Urothelium cell line (cell line): ENCODE measurements around the gene UCK1.

Source experiments
- DNase-seq: peaks from one replicate; pipeline ENCODE4 v3.0.0; 2011; ENCODE audit warnings: low spot score, mixed read lengths
- FAIRE-seq: peaks from 2 replicates; lab custom pipeline; 2011; peaks lifted over from hg19 to GRCh38; lab: Jason Lieb, UNC

The UCK1 gene

DNA sequence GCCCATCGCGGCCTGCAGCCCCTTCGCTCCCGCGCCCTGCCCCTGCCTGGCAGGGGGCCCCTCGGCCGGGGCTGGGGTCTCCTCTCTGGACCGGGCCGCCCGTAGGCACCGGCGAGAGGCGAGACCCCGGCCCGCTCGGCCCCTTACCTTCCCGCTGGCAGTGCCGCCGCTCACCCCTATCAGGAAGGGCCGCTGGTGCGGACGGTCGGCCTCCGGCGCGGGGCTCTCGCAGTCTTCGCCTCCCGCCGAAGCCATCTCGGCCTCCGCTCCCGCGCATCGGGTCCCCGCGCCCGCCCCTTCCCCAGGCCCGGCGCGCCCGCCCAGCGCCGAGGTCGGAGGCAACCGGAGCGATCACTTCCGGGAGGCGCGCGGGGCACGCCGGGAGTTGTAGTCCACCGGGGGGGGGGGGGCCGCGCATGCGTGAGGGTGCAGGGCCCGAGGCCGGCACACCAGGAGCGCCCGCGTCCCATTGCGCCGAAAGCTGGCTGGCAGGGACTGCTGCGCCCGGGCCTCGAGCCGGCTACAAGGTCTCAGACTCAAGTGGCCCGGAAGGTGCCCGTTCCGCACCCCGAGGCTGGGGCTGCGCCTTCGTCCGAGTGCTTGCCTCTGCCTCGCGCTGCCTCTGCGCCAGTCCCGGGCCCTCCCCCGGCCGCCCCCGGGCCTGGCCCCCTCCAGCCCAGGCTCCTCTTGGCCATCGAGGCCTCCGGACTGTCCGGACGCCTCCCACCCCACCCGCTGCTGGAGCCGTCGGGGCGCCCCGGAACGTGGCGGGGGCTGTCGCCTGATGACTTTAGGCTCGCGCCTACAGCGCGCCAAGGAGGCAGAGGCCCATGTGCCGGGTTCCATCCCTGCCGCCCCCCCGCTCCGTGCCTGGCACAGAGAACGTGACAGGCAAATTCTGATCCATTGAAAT lies at the start of gene UCK1:
UCK1 (minus strand) TSS at position 344 of the 913 bp plus-strand sequence; CDS start at position 255, 89 bp downstream.
- DNase-seq (peak; percentile 97), FAIRE-seq (no peak)

DNA sequence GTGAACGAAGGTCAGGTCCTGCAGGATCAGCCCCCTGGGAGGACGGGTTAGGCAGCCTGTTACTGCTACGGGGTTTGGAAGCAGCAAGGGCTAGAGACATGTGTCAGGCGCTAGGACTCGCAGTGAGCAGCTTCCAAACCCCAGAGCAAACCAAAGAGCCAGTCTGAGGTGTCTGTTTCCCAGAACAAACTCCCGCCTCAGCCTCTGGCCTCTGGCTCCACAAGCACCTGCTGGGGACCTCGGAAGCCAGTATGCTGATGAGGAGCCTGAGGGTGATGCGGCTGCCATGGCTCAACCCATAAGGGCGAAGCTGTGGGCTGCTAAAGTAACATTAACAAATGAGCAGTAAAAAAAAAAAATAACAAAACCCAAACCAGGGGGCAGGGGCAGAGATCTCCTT lies 49.3 kb upstream of the UCK1 start:
- FAIRE-seq (no peak), DNase-seq (no peak)

DNA sequence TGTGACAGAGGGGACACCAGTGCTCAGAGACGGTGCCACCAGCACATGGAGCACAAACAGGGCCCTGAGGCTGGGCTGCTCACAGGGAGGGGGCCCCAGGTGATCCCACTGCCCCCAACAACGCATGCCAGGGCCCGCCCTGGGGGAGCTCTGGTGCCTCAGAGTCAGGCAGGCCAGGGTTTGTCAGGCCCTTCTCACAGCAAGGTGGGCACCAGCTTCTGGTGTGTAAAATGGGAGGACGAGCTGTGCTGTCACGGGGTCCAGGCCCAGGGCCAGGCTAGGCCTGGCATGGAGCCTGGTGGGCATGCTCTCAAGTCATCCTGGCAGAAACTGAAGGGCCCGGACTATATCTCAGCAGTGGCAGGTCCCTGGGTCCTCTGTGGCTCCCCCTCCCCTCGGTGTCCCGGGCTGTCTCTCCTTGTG lies 48.7 kb upstream of the UCK1 start:
- no peak for DNase-seq
- FAIRE-seq = no peak

DNA sequence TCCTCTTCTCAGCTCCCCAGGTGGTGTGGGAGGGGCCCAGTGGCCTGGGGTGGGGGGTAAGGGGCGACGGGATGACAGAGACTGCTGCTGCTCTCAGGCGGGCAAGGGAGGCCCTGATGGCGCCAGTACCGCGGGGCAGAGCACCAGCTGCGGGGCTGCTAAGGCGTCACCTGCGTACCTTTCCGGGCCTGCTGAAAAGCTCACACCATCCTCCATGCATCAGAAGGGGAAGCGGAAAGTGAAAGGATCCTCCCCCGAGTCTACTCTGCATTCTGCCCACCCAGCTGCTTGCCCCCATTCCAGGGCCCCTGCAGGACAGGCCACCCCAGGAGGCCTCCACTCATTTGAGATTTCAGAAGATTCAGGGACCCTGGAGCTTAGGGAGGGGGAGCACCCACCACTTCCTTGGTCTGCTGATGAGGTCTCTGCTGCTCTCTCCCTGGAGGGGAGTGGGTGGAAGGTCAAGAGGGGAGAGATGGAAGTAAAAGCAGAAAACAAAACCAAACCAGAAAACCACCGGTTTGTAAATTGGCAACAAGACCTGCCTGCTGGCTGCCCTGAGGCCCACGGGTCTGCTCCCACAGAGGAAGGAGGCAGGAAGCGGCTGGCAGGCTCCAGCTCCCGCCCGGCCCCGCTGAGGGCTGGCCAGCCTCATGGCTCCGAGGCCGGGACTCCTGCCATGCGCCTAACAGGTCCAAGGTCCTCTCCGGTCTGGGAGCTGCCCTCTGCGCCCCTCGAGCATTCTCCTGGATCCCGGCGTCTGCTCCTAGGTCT lies 47.9 kb upstream of the UCK1 start:
- no peak for DNase-seq

DNA sequence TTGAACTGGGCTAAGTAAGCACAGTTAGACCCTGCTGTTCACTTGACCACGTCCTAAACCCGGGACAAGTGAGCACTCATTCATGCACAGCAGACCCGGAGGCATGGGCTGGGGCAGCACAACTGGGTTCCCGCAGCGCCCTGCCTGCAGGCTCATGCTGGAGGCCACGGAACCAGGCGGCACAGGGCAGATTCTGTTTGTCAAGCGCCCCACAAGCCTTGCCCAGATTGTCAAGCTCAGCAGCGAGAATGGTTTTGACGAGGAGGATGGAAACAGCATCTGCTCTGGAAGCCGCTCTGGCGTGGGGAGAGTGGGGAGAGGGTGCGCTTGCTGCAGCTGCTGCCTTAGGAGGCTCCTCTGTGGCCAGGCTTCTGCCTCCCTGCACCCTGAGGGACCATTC lies 47.0 kb upstream of the UCK1 start:
- FAIRE-seq = no peak
- DNase-seq = no peak

More for the DNA sequence above, 47.9 kb upstream of the UCK1 start:
- no peak for FAIRE-seq

DNA sequence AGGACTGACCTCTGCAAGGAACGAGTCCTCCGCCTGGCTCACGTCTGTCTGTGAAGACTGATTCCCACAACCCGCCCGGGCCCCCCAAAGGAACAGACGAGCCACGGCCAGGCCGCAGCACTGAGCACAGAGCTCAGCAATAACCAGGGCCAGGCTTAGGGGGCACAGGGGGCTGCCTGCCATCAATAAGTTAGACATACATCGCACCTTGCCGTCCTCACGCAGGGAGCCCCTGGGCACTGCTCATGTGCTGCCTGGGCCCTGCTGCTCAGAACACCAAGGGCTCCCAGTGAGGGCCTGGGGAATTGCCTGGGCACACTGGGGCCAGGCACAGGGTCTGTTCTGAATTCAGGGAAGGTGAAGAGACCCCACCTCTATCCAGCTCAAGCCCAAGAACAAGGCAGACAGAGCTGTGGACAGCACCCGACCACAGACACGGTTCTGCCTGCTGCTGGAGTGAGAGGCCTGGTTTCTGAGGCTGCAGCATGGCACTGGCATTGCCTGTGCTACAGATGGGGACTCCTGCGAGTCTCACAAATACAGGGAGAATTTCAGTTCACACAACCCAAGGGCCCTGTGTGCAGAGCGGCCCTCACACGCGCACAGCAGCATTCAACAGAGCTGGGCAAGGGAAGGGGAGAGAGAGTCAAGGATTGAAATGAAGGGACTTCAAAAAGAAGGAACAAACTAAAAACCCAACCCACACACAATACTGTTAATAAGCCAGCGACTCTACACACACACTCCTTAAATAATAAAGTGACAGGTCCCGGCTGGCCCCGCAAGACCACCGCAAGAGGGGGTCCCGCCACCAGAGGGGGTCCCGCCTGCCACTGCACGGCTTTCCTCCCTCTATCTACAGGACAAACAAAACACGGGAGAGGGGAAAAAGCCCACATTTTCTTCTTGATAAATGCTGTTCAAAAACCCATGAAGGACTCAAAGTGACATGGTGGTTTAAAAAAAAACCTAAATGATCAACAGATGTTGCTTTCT lies 46.2 kb upstream of the UCK1 start:
- DNase-seq (no peak), FAIRE-seq (no peak)

DNA sequence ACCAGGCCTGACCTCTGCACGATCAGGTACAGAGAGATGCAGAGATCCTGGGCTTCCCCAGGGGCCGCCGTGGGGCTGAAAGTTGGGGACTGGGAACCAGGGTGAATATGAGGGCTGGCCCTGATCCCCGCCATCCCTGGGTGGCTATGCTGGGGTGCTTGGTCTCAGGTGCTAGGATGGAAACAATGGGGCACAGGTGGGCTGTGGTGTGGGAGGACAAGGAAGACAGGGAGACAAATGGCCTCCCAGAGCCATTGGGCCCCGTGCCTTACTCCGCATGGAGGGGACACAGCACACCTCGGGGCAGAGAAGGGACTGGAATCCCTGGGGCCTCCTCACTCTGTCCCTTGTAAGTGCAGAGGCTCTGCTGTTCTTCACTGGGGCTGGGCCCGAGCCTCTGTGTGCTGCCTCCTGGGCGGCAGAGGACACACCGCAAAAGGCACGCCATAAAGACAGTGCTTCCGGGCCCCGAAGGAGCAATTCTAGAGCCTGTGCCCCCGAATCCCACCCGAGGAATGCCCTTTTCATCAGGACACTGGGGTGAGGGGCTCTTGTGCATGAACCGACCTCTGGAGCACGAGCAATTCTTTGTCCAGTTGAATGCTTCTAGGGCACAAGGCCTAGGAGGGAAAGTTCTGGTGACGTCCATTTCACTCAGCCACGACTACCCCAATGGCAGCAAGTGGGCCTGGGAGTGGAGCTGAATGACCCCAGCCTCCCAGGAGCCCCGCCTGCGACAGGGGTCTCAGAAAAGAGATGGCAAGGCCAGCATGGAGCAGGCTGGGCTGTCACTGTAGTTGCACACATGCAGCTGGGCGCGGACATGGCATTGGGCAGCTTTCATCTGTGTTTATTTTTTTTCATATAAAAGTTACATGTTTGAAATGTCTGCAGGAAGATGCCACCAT lies 45.1 kb upstream of the UCK1 start:
- FAIRE-seq = no peak
- no peak for DNase-seq

DNA sequence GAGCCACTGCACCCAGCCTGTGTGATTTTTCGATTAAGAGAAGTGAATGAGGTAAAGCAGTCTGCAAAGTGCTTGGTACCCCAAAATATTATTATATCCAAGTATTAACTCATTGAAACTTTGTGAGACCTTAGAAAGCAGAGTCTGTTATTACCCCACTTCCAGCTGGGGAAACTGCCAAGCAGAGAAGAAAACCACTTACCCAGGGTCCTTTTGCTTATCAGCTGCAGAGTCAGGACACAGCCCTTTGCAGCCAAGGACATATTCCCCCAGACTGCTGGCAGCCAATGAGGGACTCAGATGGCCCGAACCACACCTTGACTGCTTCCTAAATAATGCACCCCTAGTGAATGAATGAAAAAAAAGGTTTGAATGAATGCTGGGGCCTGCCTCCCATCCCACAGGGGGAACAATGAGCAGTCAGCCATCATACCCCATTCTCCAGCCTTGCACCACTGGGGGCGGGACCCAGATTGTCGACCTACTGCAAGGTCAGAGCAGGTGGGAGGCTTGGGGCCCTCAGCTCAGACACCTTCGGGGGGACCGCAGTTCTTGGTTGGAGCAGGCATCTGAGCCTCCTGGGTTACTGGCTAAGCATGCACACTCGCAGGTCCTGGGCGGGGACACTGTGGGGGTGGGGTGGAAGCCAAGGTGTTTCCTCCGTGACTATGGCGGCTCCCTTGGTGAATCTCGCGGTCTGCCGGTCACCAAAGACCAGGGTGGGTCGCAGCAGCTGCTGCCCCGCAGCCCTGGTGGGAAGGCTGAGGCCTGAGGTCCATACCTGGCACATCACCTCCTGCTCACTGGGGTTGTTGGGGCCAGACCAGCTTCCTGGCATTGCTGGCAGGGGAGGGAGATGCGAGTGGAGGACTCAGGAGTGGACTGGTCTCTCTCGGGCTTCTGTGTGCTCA lies 43.9 kb upstream of the UCK1 start:
- FAIRE-seq = no peak

DNA sequence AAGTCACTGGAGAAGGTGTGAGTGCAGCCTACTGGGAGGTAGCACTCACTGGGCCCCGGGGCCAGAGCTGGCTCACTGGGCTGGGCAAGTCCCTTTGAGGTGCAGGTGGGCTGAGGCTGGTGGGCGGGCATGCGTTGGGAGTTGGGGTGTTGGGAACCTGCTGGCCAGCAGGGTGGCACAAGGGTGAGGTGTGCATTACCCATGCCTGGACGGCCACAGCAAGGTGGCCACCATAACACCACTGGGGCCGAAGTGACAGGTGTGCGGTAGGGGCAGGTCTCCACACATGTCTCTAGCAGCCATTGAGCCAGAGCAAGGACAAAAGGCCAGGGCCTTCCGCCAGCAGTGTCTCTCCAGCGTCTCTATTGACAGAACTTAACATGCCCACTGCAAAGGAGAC lies 36.8 kb upstream of the UCK1 start:
- DNase-seq (no peak), FAIRE-seq (no peak)

More for the DNA sequence above, 43.9 kb upstream of the UCK1 start:
- no peak for DNase-seq

DNA sequence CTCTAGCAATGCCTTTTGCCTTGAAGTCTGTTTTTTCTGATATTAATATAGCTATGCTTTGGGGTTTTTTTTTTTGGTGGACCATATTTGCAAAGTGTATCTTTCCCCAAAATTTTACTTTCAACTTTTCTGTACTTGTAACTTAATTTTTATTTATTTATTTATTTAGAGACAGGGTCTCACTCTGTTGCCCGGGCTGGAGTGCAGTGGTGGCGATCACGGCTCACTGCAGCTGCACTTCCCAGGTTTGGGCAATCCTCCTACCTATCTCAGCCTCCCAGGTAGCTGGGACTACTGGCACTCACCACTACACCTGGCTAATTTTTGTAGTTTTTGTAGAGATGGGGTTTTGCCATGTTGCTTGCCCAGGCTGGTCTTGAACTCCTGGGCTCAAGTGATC lies 35.1 kb upstream of the UCK1 start:
- FAIRE-seq = no peak
- no peak for DNase-seq

DNA sequence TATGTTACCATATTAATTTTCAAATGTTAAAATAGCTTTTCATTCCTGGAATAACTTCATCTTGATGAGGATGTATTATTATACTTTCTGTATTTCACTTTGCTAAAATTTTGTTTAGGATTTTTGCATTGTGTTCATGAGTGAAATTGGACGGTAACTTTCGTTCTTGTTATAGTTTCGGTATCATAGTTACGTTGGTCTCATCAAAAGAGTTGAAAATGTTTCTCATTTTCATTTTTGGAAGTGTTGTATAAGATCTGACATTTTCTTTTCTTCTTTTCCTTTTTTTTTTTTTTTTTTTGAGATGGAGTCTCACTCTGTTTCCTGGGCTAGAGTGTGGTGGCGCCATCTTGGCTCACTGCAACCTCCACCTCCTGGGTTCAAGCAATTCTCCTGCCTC lies 34.3 kb upstream of the UCK1 start:
- DNase-seq (no peak), FAIRE-seq (no peak)

DNA sequence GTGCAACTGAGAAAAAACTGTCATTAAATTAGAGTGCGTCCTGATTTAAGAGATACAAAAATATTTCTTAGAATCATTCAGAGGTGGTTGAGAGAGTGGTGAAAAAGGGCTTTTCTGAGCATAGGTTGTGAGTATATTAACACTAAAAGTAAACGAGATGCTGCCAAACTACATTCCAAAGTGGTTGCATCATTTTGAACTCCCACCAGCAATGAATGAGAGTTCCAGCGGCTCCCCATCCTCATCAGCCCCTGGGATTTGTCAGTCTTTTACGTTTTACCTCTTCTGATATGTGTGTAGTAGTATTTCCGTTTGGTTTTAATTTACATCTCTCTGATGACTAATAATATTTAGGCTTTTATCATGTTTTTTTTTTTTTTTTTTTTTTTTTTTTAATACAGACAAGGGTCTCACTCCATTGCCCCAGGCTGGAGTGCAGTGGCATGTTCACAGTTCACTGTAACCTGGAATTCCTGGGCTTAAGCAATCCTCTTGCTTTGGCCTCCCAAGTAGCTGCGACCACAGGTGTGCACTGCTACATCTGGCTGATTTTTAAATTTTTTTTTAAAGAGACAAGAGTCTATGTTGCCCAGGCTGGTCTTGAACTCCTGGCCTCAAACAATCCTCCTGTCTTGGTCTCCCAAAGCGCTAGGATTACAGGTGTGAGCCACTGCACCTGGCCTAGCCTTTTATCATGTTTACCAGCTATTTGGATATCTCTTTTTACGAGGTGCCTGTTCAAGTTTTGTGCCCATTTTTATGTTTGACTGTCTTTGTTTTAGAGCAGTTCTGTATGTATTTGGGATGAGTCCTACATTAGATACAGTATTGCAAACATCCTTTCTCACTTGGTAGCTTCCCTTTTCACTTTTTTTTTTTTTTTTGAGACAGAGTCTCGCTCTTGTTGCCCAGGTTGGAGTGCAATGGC lies 31.2 kb upstream of the UCK1 start:
- DNase-seq = peak; percentile 48
- FAIRE-seq = no peak

DNA sequence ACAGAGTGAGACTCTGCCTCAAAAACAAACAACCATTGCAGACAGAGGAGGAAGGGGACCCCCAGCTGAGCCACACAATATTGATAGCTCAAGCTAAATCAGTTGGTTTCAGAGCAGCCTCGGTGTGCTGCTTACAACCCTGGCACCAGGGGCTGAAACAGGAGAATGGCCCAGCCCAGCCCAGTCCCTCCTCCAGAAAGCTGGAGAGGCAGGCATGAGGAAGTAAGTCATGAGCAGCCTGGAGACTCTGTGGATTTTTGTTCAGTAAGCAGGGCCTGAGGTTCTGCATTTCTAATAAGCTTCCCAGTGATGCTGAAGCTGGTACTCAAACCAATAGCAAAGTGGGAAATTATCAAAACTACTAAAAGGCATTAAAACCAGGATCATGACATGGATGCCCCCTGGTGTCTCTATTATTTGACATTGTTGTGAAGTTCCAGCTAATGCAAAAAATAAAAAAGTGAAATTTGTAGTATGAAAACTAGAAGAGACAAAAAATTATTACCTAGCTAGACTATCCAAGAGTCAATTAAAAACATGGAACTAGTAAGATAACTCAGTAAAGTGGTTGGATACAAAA lies 28.4 kb upstream of the UCK1 start:
- DNase-seq (no peak), FAIRE-seq (no peak)

DNA sequence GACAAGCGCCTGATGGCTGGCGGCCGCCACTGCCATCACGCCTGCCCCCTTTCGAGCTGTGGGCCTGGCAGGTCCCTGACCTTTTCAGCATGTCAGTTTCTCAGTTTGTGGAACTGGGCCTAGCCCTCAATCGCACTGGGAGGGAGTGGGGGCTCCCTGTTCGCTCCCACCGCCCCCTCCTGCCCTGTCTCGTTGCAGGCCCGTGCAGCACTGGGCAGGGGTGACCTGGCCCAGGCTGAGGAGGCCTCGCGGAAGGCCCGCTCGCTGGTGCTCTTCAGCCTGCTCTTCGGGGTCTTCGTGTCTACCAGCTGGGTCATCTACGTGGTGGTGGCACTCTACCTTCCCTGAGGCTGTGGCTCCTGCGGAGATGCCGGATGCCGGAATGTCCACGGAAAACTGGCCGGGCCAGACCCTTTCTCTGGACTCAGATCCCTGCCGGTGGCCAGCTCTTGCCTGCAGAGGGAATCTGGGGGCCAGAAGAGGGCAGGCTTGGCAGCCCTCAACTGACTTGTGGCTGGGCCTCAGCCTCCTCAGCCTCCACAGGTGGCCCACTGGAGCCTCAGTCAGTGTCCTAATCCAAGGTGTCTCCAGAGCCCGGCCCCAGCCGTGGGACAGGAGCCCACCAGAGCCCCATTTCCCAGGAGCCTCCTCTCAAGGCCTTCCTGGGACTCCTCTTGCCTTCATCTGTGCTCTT lies 26.9 kb upstream of the UCK1 start:
- FAIRE-seq (no peak), DNase-seq (no peak)

DNA sequence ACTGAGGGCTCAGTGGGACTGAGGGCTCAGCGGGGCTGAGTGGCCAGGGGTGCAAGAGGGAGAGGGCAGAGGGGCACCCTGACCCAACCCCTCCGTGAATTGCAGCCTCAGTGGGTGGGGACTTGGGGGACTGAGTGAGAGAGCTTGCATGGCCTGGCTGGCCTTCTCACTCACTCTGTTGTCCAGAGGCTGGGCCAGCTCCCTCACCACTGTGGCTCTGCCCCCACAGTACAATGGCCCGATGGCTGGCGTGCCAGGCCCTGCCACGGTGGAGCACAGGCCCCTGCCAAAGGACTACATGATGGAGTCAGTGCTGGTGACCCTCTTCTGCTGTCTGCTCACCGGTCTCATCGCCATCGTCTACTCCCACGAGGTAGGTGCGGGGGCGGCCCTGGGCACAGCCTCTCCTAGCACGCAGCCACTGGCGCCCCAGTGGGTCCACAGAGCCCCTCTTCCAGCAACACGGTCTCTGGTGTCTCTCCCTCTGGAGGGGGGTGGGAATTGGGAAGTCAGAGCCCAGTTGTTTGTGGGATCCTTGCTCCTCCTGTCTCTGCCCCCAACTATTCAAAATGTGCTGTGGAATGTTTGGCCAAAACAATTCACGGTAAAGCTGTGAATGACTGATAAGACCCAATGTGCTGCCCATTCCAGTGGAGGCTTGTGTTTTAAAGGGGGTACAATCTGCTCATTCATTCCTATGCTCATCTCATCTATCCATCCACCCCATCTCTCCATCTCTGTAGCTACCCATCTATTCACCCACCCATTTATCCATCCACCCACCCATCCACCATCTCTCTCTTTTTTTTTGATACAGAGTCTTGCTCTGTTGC lies 25.0 kb upstream of the UCK1 start:
- DNase-seq (no peak), FAIRE-seq (no peak)

DNA sequence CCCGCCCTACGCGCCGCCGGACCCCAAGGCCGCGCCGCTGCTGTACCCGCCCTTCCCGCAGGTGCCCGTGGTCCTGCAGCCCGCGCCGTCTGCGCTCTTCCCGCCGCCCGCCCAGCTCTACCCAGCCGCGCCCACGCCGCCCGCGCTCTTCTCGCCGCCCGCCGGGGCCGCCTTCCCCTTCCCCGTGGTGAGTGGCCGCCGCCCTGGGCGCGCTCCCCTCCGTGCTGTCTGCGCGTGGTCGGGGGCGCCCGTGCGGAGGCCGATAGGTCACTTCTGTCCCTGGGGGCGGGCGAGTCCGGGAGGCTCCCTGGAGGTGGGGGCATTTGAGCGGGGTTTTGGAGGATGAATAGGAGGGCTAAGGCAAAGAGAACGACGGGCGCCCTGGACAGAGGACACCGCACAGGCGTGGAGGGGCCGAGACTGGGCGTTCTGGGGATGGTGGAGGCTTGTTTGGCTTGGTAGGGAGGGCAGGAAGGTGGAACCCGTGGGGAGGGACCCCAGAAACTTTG lies 23.8 kb upstream of the UCK1 start:
- DNase-seq (no peak), FAIRE-seq (no peak)
